Measurements from ENCODE around the gene INPP4B. TPM values are rescaled to one million over a fixed set of nuclear protein-coding genes. Genes with fewer than 3 reads are reported as not detected.

Gene INPP4B
- polyA plus RNA-seq, 1 of the 3 experiments (the other 2 are of a cell fraction): 0.08 TPM

- no peak overlapping the region for H2AFZ ChIP-seq (ENCODE audit: low read depth)
- no peak for DNase-seq
- H3K27ac ChIP-seq (ENCODE audit: low read depth in 2 of 2, low read length in 1 of 2): no peak overlapping the region
- H4K20me1 ChIP-seq (ENCODE audit: insufficient read depth): no peaks in the 10 kb centered on the region
- H3F3A ChIP-seq (replicated peaks; ENCODE audit: insufficient read depth): no peaks in the 10 kb centered on the region
- H3K4me2 ChIP-seq: no peak overlapping the region
- ChIA-PET CTCF (interaction anchor here (0.7 kb wide), 1 partner anchor 197 kb away, joined by 3 read pairs; no protein-coding TSS in a partner anchor), POLR2A (no interaction called here)
- H3K9ac ChIP-seq: no peak overlapping the region
- H3K9me3 ChIP-seq: peaks cover 10% of the 10 kb centered on the region; the same call in 1 of the 2 replicates
- H3K27me3 ChIP-seq (ENCODE audit: insufficient read depth): no peaks in the 10 kb centered on the region
- no peaks in the 10 kb centered on the region for H3K79me2 ChIP-seq (ENCODE audit: insufficient read depth)
- 51% methylated on average over 1 of the region's 1 CpG for WGBS (ENCODE audit: low lambda C conversion rate)
- H3K4me1 ChIP-seq (ENCODE audit: control insufficient read depth in 1 of 2, insufficient read depth in 2 of 2, low read depth in 1 of 2, low read length in 1 of 2): no peaks in the 10 kb centered on the region
- H3K36me3 ChIP-seq (replicated peaks in 1 of 2; ENCODE audit: control insufficient read depth in 1 of 2, insufficient read depth in 2 of 2, low read length in 1 of 2): no peaks in the 10 kb centered on the region
- TF ChIP-seq REST (IDR thresholded peaks at IDR 0.05; ENCODE audit: low read depth, low read length) (no peak), MXI1 (IDR thresholded peaks at IDR 0.05; ENCODE audit: low read depth, low read length) (no peak), ELF1 (IDR thresholded peaks at IDR 0.05) (no peak), EZH2phosphoT487 (IDR thresholded peaks at IDR 0.05; ENCODE audit: borderline replicate concordance, low read depth) (no peak), MEF2A (IDR thresholded peaks at IDR 0.05; ENCODE audit: borderline replicate concordance, low read depth) (no peak), SMC3 (IDR thresholded peaks at IDR 0.05; ENCODE audit: low read depth, low read length) (no peak), CTCF (IDR thresholded peaks at IDR 0.05) (no peak)
- TF ChIP-seq, protein P1, sequence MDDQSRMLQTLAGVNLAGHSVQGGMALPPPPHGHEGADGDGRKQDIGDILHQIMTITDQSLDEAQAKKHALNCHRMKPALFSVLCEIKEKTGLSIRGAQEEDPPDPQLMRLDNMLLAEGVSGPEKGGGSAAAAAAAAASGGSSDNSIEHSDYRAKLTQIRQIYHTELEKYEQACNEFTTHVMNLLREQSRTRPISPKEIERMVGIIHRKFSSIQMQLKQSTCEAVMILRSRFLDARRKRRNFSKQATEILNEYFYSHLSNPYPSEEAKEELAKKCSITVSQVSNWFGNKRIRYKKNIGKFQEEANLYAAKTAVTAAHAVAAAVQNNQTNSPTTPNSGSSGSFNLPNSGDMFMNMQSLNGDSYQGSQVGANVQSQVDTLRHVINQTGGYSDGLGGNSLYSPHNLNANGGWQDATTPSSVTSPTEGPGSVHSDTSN (IDR thresholded peaks at IDR 0.05): no peak
- TF ChIP-seq, protein P2, sequence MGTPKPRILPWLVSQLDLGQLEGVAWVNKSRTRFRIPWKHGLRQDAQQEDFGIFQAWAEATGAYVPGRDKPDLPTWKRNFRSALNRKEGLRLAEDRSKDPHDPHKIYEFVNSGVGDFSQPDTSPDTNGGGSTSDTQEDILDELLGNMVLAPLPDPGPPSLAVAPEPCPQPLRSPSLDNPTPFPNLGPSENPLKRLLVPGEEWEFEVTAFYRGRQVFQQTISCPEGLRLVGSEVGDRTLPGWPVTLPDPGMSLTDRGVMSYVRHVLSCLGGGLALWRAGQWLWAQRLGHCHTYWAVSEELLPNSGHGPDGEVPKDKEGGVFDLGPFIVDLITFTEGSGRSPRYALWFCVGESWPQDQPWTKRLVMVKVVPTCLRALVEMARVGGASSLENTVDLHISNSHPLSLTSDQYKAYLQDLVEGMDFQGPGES (IDR thresholded peaks at IDR 0.05; ENCODE audit: low read depth, low read length): no peak
- H3K9me2 ChIP-seq: no peaks in the 10 kb centered on the region
- no peak overlapping the region for H3K4me3 ChIP-seq (ENCODE audit: low read depth in 2 of 2, low read length in 1 of 2)
Measured at GRCh38 chr4:142600952-142601351, 245.1 kb downstream of the INPP4B start.
